Measurements from ENCODE around the gene FBXL16.

DNA sequence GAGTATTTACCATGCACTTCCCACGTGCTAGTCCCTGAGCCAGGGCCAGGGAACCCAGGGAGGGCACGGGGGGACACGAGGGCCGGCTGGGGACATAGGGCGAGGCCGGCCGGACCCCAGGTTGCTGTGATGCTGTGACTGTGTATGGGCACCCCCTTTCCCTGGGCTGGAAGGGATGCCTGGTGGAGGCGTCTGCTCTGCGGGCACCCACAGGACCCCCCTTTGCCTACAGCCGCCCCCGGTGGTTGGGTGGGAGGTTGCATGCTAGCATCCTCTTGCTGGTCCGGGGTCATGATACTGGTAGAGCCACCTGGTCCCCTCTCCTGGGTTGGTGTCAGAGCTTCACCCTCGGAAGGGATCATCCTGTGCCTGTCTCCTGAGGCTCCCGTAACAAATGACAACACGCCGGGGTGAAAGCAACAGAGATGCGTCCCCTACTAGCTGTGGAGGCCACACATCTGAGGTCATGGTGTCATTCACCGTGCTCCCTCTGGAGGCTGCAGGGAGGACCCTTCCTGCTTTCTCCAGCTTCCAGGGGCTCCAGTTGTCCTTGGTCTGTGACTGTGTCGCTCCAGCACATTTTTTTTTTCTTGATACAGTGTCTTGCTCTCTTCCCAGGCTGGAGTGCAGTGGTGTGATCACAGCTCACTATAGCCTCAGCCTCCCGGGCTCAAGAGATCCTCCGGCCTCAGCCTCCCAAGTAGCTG is 38.3 kb upstream of the FBXL16 start:
- TF ChIP-seq CTCF (IDR thresholded peaks at IDR 0.05): peak; percentile 27
- TF ChIP-seq NFIC (IDR thresholded peaks at IDR 0.05; ENCODE audit: borderline replicate concordance): no peak
- no peak for TF ChIP-seq CHD2 (IDR thresholded peaks at IDR 0.05; ENCODE audit: low read length, partially characterized antibody)
- no peak for TF ChIP-seq SIN3A (IDR thresholded peaks at IDR 0.05; ENCODE audit: borderline replicate concordance, low read depth, low read length)
- TF ChIP-seq EP300 (IDR thresholded peaks at IDR 0.05; ENCODE audit: borderline replicate concordance in 1 of 2, low read depth in 1 of 2, low read length in 1 of 2): no peak
- no peak for TF ChIP-seq POLR2AphosphoS5 (IDR thresholded peaks at IDR 0.05; ENCODE audit: low read depth, low read length)
- no peak for TF ChIP-seq FOSL2 (IDR thresholded peaks at IDR 0.05; ENCODE audit: borderline replicate concordance, low read depth)
